ENCODE measurements around the gene RDM1. TPM values are rescaled to one million over a fixed set of nuclear protein-coding genes. Genes with fewer than 3 reads are reported as not detected.
A peak's percentile ranks its signal among the peaks of the same experiment; 100 is the strongest.

The RDM1 gene
- total RNA-seq, 1 donor from 2014 or later = 5.7 TPM

GRCh38 chr17:35890774-35891155 lies 39.8 kb downstream of the RDM1 start:
- Mint-ChIP-seq H3K27me3 (ENCODE audit: low read depth) (no peaks in the 10 kb centered on the region), H3K4me1 (no peaks in the 10 kb centered on the region), H3K36me3 (ENCODE audit: low read depth) (no peaks in the 10 kb centered on the region), H3K4me3 (no peak overlapping the region), H3K27ac (ENCODE audit: unreplicated experiment) (no peak overlapping the region), H3K9me3 (peaks cover 3% of the 10 kb centered on the region)
- DNase-seq (ENCODE audit: low read depth, low spot score) = no peak
- TF ChIP-seq CTCF (conservative IDR thresholded peaks at IDR 0.05) = no peak

GRCh38 chr17:35889818-35890773 lies 40.5 kb downstream of the RDM1 start:
- Mint-ChIP-seq H3K4me3 (no peak overlapping the region), H3K4me1 (no peaks in the 10 kb centered on the region), H3K9me3 (peaks cover under 1% of the 10 kb centered on the region), H3K27ac (ENCODE audit: unreplicated experiment) (no peak overlapping the region), H3K27me3 (ENCODE audit: low read depth) (no peaks in the 10 kb centered on the region), H3K36me3 (ENCODE audit: low read depth) (no peaks in the 10 kb centered on the region)
- TF ChIP-seq CTCF (conservative IDR thresholded peaks at IDR 0.05) = no peak
- no peak for DNase-seq (ENCODE audit: low read depth, low spot score)

- DNase-seq (ENCODE audit: low read depth, low spot score) = no peak
- Mint-ChIP-seq H3K27me3 (ENCODE audit: low read depth) (no peaks in the 10 kb centered on the region), H3K4me3 (no peak overlapping the region), H3K36me3 (ENCODE audit: low read depth) (no peaks in the 10 kb centered on the region), H3K4me1 (no peaks in the 10 kb centered on the region), H3K27ac (ENCODE audit: unreplicated experiment) (no peak overlapping the region), H3K9me3 (no peaks in the 10 kb centered on the region)
- no peak for TF ChIP-seq CTCF (conservative IDR thresholded peaks at IDR 0.05)
These were observed 41.3 kb downstream of the RDM1 start for GRCh38 chr17:35889241-35889640.

GRCh38 chr17:35879773-35880654 lies 50.6 kb downstream of the RDM1 start, which contains the start of gene CCL5:
Gene CCL5 (minus strand): TSS chr17:35880360.
- Mint-ChIP-seq H3K27ac (ENCODE audit: unreplicated experiment) (no peak within 1 kb of the TSS), H3K4me1 (peaks cover 9% of the 10 kb centered on the region), H3K27me3 (ENCODE audit: low read depth) (no peaks in the 10 kb centered on the region), H3K36me3 (ENCODE audit: low read depth) (no peaks in the 10 kb centered on the region), H3K4me3 (no peak within 1 kb of the TSS), H3K9me3 (no peaks in the 10 kb centered on the region)
- no peak for DNase-seq (ENCODE audit: low read depth, low spot score)
- no peak for TF ChIP-seq CTCF (conservative IDR thresholded peaks at IDR 0.05)

- Mint-ChIP-seq H3K27me3 (ENCODE audit: low read depth) (no peaks in the 10 kb centered on the region), H3K4me3 (no peak overlapping the region), H3K36me3 (ENCODE audit: low read depth) (no peaks in the 10 kb centered on the region), H3K27ac (ENCODE audit: unreplicated experiment) (peak overlapping the region; percentile 58), H3K9me3 (no peaks in the 10 kb centered on the region), H3K4me1 (peaks cover 12% of the 10 kb centered on the region)
- DNase-seq (ENCODE audit: low read depth, low spot score) = no peak
- TF ChIP-seq CTCF (conservative IDR thresholded peaks at IDR 0.05) = no peak
These were observed 52.2 kb downstream of the RDM1 start for GRCh38 chr17:35878361-35878760.

Data from neural crest cell (in vitro differentiated cells).